Muscle of arm (tissue), 12 donors: ENCODE results near the gene ZNF536. TPM values are rescaled to one million over a fixed set of nuclear protein-coding genes. Genes with fewer than 3 reads are reported as not detected.

Experiments
- DNase-seq: peaks from one replicate; pipeline ENCODE4 v3.0.0-alpha.2; 2013
- polyA plus RNA-seq, 12 donors: library from polyadenylated mRNA; unstranded; fragments of 120-200 nt; gene quantifications; one replicate each; pipeline ENCODE4 v1.2.1, GENCODE V29; 2013; ENCODE audit not compliant: insufficient read length in 12 of 12

The ZNF536 gene
- polyA plus RNA-seq, 12 donors = 2.1 to 9.3 (median 2.9) TPM; not detected in 1

GRCh38 chr19:30361721-30362120 is 10.5 kb upstream of the ZNF536 start:
- DNase-seq = no peak

GRCh38 chr19:30362156-30362754 is 9.9 kb upstream of the ZNF536 start:
- no peak for DNase-seq

GRCh38 chr19:30363073-30363472 is 9.1 kb upstream of the ZNF536 start:
- DNase-seq = no peak

- DNase-seq = no peak
These were observed 7.1 kb upstream of the ZNF536 start for GRCh38 chr19:30364866-30365800.

GRCh38 chr19:30366282-30366681 is 5.9 kb upstream of the ZNF536 start:
- no peak for DNase-seq

GRCh38 chr19:30367006-30367405 is 5.2 kb upstream of the ZNF536 start:
- no peak for DNase-seq

- DNase-seq = no peak
These were observed 4.8 kb upstream of the ZNF536 start for GRCh38 chr19:30367421-30367820.

- no peak for DNase-seq
These were observed 2.4 kb upstream of the ZNF536 start for GRCh38 chr19:30369833-30370232.

- DNase-seq = no peak
These were observed 885 bp upstream of the ZNF536 start for GRCh38 chr19:30371161-30371836.

- DNase-seq = no peak
These were observed 1.4 kb downstream of the ZNF536 start for GRCh38 chr19:30373593-30373992.

GRCh38 chr19:30374539-30374864 is 2.3 kb downstream of the ZNF536 start:
- DNase-seq = no peak

- DNase-seq = no peak
These were observed 2.8 kb downstream of the ZNF536 start for GRCh38 chr19:30374865-30375552.

GRCh38 chr19:30375553-30376031 is 3.4 kb downstream of the ZNF536 start:
- no peak for DNase-seq

- DNase-seq = no peak
These were observed 4.1 kb downstream of the ZNF536 start for GRCh38 chr19:30376272-30376671.

- no peak for DNase-seq
These were observed 4.7 kb downstream of the ZNF536 start for GRCh38 chr19:30376826-30377425.

- DNase-seq = no peak
These were observed 6.5 kb downstream of the ZNF536 start for GRCh38 chr19:30378701-30379100.

GRCh38 chr19:30379841-30380610 is 7.8 kb downstream of the ZNF536 start:
- DNase-seq = no peak

- DNase-seq = no peak
These were observed 9.2 kb downstream of the ZNF536 start for GRCh38 chr19:30381366-30381765.

- DNase-seq = no peak
These were observed 13.0 kb downstream of the ZNF536 start for GRCh38 chr19:30385174-30385573.

GRCh38 chr19:30385666-30386065 is 13.5 kb downstream of the ZNF536 start:
- no peak for DNase-seq
